K562 (cell line): ENCODE results near the gene FADS6. TPM values are rescaled to one million over a fixed set of nuclear protein-coding genes. Genes with fewer than 3 reads are reported as not detected.

Experiments
- CBX2 ChIP-seq: fragments of 200-600 bp; sonication (generic); IDR thresholded peaks from one replicate; pipeline ENCODE4 v1.6.1; 2012; ENCODE audit warnings: mild to moderate bottlenecking, low read length, inconsistent platforms; ENCODE audit not compliant: insufficient read depth, poor library complexity, severe bottlenecking
- CHD1 ChIP-seq: fragments of 200-600 bp; sonication (generic); IDR thresholded peaks from one replicate; pipeline ENCODE4 v1.6.1; 2012; ENCODE audit warnings: mild to moderate bottlenecking, moderate library complexity, low read length, inconsistent platforms
- E2F3 ChIP-seq: fragments of 250-450 bp; sonication (Bioruptor Pico); IDR thresholded peaks from 2 replicates; pipeline ENCODE4 v1.4.0; 2020; ENCODE audit warnings: mild to moderate bottlenecking
- FOXP1 ChIP-seq: sonication (generic); formaldehyde crosslinking; IDR thresholded peaks from 2 replicates; pipeline ENCODE4 v1.8.0; 2022; ENCODE audit warnings: mild to moderate bottlenecking, missing genetic modification reagents
- ILK ChIP-seq: fragments of 450-650 bp; IDR thresholded peaks from 2 replicates; pipeline ENCODE4 v1.6.1; 2016; ENCODE audit warnings: missing genetic modification characterization, low read depth, mild to moderate bottlenecking, missing compliant biosample characterization, moderate library complexity, borderline replicate concordance
- PRDM10 ChIP-seq: fragments of 450-650 bp; IDR thresholded peaks from 2 replicates; pipeline ENCODE4 v1.6.1; 2018; ENCODE audit not compliant: partially characterized antibody
- ZBTB40 ChIP-seq, 2 experiments: fragments of 450-650 bp in 1 of 2; sonication (generic) in 1 of 2; formaldehyde crosslinking in 1 of 2; IDR thresholded peaks; 2 replicates each; pipeline versions ENCODE4 v1.7.1 to v1.9.0; 2016 to 2022; ENCODE audit warnings: inconsistent platforms in 1 of 2, mild to moderate bottlenecking in 1 of 2, missing genetic modification reagents in 1 of 2
- ZNF143 ChIP-seq: sonication (generic); formaldehyde crosslinking; IDR thresholded peaks from 2 replicates; pipeline ENCODE4 v1.9.0; 2022; ENCODE audit warnings: mild to moderate bottlenecking, missing genetic modification reagents
- ZNF592 ChIP-seq: fragments of 450-650 bp; IDR thresholded peaks from 2 replicates; pipeline ENCODE4 v1.6.1; 2017; ENCODE audit warnings: antibody characterized with exemption, mild to moderate bottlenecking
- ZNF778 ChIP-seq: fragments of 450-650 bp; formaldehyde crosslinking; IDR thresholded peaks from 2 replicates; pipeline ENCODE4 v1.4.0; 2020; ENCODE audit warnings: mild to moderate bottlenecking, moderate library complexity
- polyA plus RNA-seq, 8 experiments: library from polyadenylated mRNA; depleted of rRNA in 4 of 8; stranded (reverse) in 5 of 8; unstranded in 3 of 8; fragments of >200 nt; fragmentation: Nextera tagmentation in 2 of 8; fragmentation: Illumina TruSeq in 1 of 8; extraction: Ambion mirVana in 2 of 8; extraction: Trizol in 1 of 8; gene quantifications; 2 replicates each; pipeline versions ENCODE4 v1.2.1 to v1.2.3, GENCODE V29; 2011 to 2014; ENCODE audit warnings: inconsistent platforms in 1 of 8, missing spikeins in 1 of 8
- total RNA-seq, 7 experiments: library from RNA; depleted of rRNA in 6 of 7; stranded (reverse); fragments of >200 nt in 6 of 7; fragmentation: Illumina TruSeq in 2 of 7; extraction: Trizol in 2 of 7; gene quantifications; 2 replicates each; pipeline versions ENCODE4 v1.2.1 to v1.2.3, GENCODE V29; 2011 to 2021; ENCODE audit warnings: low replicate concordance in 1 of 7

FADS6 gene
- total and polyA plus RNA-seq, 9 of the 15 experiments (the other 6 are each of a cell fraction or from before 2014, with no cell fraction given) = 0.18 to 0.22 TPM; not detected in 7

- TF ChIP-seq ZNF778 (CRISPR knock-in tag) (no peak), E2F3 (no peak), ZBTB40 (IDR thresholded peaks at IDR 0.05) (no peak), ZBTB40 (CRISPR knock-in tag; IDR thresholded peaks at IDR 0.05) (no peak), FOXP1 (no peak; the same call in 1 of the 2 replicates), ZNF143 (no peak), ZNF592 (no peak), PRDM10 (peak; percentile 23), ILK (no peak), CHD1 (no peak), CBX2 (no peak)
Observed at GRCh38 chr17:74864866-74865395, 28.5 kb downstream of the FADS6 start (continued).
